CD4-positive, alpha-beta T cell (primary cell): ENCODE data around the gene SDK1. TPM values are rescaled to one million over a fixed set of nuclear protein-coding genes. Genes with fewer than 3 reads are reported as not detected.

Source experiments
- ATAC-seq: fragments of 200-7000 bp; cut with Tn5 transposase; one replicate; pipeline ENCODE4 v1.10.0; 2022; ENCODE audit warnings: mild to moderate bottlenecking; ENCODE audit not compliant: poor library complexity
- CTCF ChIA-PET: fragments of 350-600 bp; sonication (Branson Sonifier 250); formaldehyde crosslinking; loops from one replicate; lab custom pipeline; 2021; ENCODE audit warnings: antibody characterized with exemption, inconsistent platforms; lab: Charles Lee
- POLR2A ChIA-PET: fragments of 350-600 bp; sonication (Branson Sonifier 250); formaldehyde crosslinking; loops from one replicate; lab custom pipeline; 2021; ENCODE audit warnings: antibody characterized with exemption, inconsistent platforms; lab: Charles Lee
- DNase-seq, 14 experiments: peaks; one replicate each; pipeline ENCODE4 v3.0.0-alpha.2; 2013 to 2020; ENCODE audit warnings: mixed read lengths in 2 of 14
- H3K27ac ChIP-seq, 2 donors: one replicate each; pipeline versions ENCODE4 v1.5.1 to v1.7.0; 2013; ENCODE audit warnings: low read length in 2 of 2, low read depth in 1 of 2, mild to moderate bottlenecking in 1 of 2
- H3K27me3 ChIP-seq, 2 experiments: 1 replicate in 1 of 2; 2 replicates in 1 of 2; pipeline versions ENCODE4 v1.6.1 to v1.7.0; 2013; ENCODE audit warnings: low read length in 2 of 2, control low read depth in 1 of 2, mild to moderate bottlenecking in 1 of 2, moderate library complexity in 1 of 2; ENCODE audit not compliant: insufficient read depth in 2 of 2, control insufficient read depth in 1 of 2
- H3K36me3 ChIP-seq: one replicate; pipeline ENCODE4 v1.6.1; 2013; ENCODE audit warnings: low read length, control low read depth; ENCODE audit not compliant: insufficient read depth
- H3K4me1 ChIP-seq: one replicate; pipeline ENCODE4 v1.6.1; 2013; ENCODE audit warnings: low read length, control low read depth; ENCODE audit not compliant: insufficient read depth
- H3K4me3 ChIP-seq: one replicate; pipeline ENCODE4 v1.5.1; 2013; ENCODE audit warnings: mild to moderate bottlenecking, low read length, moderate library complexity
- H3K9me3 ChIP-seq, 2 experiments: 1 replicate in 1 of 2; 2 replicates in 1 of 2; pipeline versions ENCODE4 v1.6.1 to v1.7.0; 2013; ENCODE audit warnings: low read length in 2 of 2, mild to moderate bottlenecking in 2 of 2, control low read depth in 1 of 2, moderate library complexity in 1 of 2; ENCODE audit not compliant: control insufficient read depth in 1 of 2, insufficient read depth in 1 of 2
- H3K27ac Mint-ChIP-seq: one replicate; pipeline ENCODE4 v1.8.0; 2020; ENCODE audit warnings: mixed read lengths
- H3K27me3 Mint-ChIP-seq: one replicate; pipeline ENCODE4 v1.8.0; 2021; ENCODE audit warnings: mixed read lengths
- H3K36me3 Mint-ChIP-seq: one replicate; pipeline ENCODE4 v1.8.0; 2021; ENCODE audit warnings: low read depth, mixed read lengths
- H3K4me1 Mint-ChIP-seq: one replicate; pipeline ENCODE4 v1.8.0; 2021; ENCODE audit warnings: low read depth, mixed read lengths
- H3K4me3 Mint-ChIP-seq: one replicate; pipeline ENCODE4 v1.8.0; 2020; ENCODE audit warnings: mild to moderate bottlenecking, mixed read lengths
- H3K9me3 Mint-ChIP-seq: one replicate; pipeline ENCODE4 v1.8.0; 2020; ENCODE audit warnings: mixed read lengths
- intact Hi-C, 2 experiments: fragments of 100-400 bp; cut with DNase I in 1 of 2; cut with micrococcal nuclease in 1 of 2; formaldehyde crosslinking; loops; one replicate each; pipeline versions ENCODE4 v1.15.1 to v1.9.0; 2023 to 2025; cut with DNase I, micrococcal nuclease
- total RNA-seq, 174 experiments: library from RNA in 2 of 174; stranded (reverse) in 2 of 174; gene quantifications; one replicate each; pipeline ENCODE4 v1.2.3 and lab custom pipeline; 2021 to 2026
- TF ChIP-seq, protein P1 (sequence below): fragments of 200-600 bp; IDR thresholded peaks from one replicate; pipeline ENCODE4 v1.8.0; 2022; ENCODE audit warnings: antibody characterized with exemption, mild to moderate bottlenecking

SDK1 gene
- total RNA-seq, 2 experiments from 2014 or later, result 1.1 to 1.3 TPM

DNA sequence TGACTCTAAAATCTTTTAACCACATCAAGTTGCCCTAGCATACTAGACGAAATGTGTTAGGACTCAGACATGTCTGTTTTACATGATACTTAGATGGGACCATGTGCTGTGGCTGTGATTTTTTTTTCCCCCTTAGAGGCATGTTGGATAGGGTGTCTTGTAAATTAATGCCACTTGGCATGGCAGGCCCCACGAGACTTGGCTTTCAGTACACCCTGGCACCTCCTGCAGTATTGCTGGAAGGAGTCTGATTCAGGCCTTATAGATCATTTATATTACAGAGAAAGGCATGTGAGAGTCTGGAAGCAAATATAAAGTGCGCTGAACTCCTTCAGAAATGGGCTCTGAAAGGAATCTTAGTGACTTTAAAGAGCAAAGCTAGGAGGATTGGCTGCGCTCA is 494.1 kb downstream of the SDK1 start:
- CTCF ChIA-PET, result no interaction called here
- Histone ChIP-seq H3K27ac (no peak overlapping the region), H3K4me1 (no peaks in the 10 kb centered on the region), H3K4me3 (no peak overlapping the region), H3K36me3 (no peaks in the 10 kb centered on the region), H3K27me3 (no peaks in the 10 kb centered on the region), H3K9me3 (no peaks in the 10 kb centered on the region)
- TF ChIP-seq, protein P1, sequence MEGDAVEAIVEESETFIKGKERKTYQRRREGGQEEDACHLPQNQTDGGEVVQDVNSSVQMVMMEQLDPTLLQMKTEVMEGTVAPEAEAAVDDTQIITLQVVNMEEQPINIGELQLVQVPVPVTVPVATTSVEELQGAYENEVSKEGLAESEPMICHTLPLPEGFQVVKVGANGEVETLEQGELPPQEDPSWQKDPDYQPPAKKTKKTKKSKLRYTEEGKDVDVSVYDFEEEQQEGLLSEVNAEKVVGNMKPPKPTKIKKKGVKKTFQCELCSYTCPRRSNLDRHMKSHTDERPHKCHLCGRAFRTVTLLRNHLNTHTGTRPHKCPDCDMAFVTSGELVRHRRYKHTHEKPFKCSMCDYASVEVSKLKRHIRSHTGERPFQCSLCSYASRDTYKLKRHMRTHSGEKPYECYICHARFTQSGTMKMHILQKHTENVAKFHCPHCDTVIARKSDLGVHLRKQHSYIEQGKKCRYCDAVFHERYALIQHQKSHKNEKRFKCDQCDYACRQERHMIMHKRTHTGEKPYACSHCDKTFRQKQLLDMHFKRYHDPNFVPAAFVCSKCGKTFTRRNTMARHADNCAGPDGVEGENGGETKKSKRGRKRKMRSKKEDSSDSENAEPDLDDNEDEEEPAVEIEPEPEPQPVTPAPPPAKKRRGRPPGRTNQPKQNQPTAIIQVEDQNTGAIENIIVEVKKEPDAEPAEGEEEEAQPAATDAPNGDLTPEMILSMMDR, result no peak
- POLR2A ChIA-PET, result no interaction called here
- Mint-ChIP-seq H3K4me3 (no peak overlapping the region), H3K27ac (no peak overlapping the region), H3K4me1 (no peaks in the 10 kb centered on the region), H3K9me3 (no peaks in the 10 kb centered on the region), H3K36me3 (no peaks in the 10 kb centered on the region), H3K27me3 (peaks cover 4% of the 10 kb centered on the region)
- ATAC-seq (no peak), DNase-seq (no peak)
- intact Hi-C loops, result no loop called here

DNA sequence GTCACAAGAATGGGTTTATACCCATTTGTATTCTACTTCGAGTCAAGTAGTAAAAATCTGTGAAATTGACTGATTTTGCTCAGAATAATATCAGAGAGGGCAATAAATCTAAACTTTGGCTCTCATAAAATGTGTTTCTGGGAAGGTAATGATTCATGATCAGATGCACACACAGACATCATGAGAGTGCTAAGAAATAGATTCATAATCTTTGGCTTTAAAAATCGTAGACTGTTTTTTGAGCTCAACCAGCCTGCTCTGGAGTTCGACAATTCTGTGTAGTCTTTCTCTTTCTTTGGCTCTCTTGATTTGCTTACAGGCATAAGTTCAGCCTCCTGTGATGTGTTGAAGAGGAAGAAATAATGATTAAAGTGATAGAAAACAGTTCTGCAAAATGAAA is 494.7 kb downstream of the SDK1 start:
- H3K4me3 Mint-ChIP-seq, result no peak overlapping the region
- no peak for DNase-seq
- Histone ChIP-seq H3K4me1 (no peaks in the 10 kb centered on the region), H3K4me3 (no peak overlapping the region), H3K9me3 (no peaks in the 10 kb centered on the region), H3K27ac (no peak overlapping the region), H3K27me3 (no peaks in the 10 kb centered on the region), H3K36me3 (no peaks in the 10 kb centered on the region)
- ChIA-PET POLR2A (no interaction called here), CTCF (no interaction called here)
- H3K4me1 Mint-ChIP-seq, result no peaks in the 10 kb centered on the region
- no peaks in the 10 kb centered on the region for H3K36me3 Mint-ChIP-seq
- no peaks in the 10 kb centered on the region for H3K9me3 Mint-ChIP-seq
- intact Hi-C loops, result no loop called here
- H3K27ac Mint-ChIP-seq, result no peak overlapping the region
- H3K27me3 Mint-ChIP-seq, result peaks cover 4% of the 10 kb centered on the region
- ATAC-seq, result no peak
- TF ChIP-seq, protein P1, result no peak

DNA sequence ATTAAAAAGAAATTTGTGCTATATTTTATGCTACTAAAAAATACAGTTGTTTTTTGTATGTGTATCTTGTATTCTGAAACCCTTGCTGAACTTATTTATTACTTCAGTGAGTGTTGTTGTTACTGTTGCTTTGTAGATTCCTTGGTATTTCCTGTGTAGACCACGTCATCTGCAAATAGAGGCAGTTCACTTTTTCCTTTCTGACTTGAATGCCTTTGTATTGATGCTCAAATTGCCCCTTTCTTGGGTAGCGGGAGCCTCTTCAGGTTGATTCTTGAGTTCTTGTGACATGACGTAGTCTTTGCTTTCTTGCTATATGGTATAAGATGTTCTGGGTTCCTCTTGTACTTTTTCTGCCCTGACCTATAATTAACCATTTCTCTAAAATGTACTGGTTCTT is 504.1 kb downstream of the SDK1 start:
- TF ChIP-seq, protein P1, result no peak
- no peak overlapping the region for H3K4me3 Mint-ChIP-seq
- CTCF ChIA-PET, result no interaction called here
- intact Hi-C loops, result no loop called here
- ATAC-seq, result no peak
- POLR2A ChIA-PET, result no interaction called here
- Histone ChIP-seq H3K27me3 (peaks cover 0 to 2% of the 10 kb centered on the region in 2 experiments), H3K4me3 (no peak overlapping the region), H3K9me3 (no peaks in the 10 kb centered on the region), H3K4me1 (no peaks in the 10 kb centered on the region), H3K27ac (no peak overlapping the region), H3K36me3 (no peaks in the 10 kb centered on the region)
- no peaks in the 10 kb centered on the region for H3K36me3 Mint-ChIP-seq
- H3K27me3 Mint-ChIP-seq, result no peaks in the 10 kb centered on the region
- H3K27ac Mint-ChIP-seq, result no peak overlapping the region
- no peaks in the 10 kb centered on the region for H3K4me1 Mint-ChIP-seq
- no peak for DNase-seq
- H3K9me3 Mint-ChIP-seq, result no peaks in the 10 kb centered on the region
